Activated gamma-delta T cell treated with anti-CD3 and anti-CD28 coated beads, Interleukin-2, amount 50 U/mL, for 16 hours (primary cell): ENCODE data around the gene DRC7.

Source experiments
- DNase-seq: peaks from one replicate; pipeline ENCODE4 v3.0.0-alpha.2; 2020; ENCODE audit warnings: low read depth

DRC7 gene

GRCh38 chr16:57751539-57752202 lies 57.1 kb downstream of the DRC7 start:
- no peak for DNase-seq

GRCh38 chr16:57752203-57752580 lies 57.6 kb downstream of the DRC7 start:
- no peak for DNase-seq

GRCh38 chr16:57752581-57753447 lies 58.2 kb downstream of the DRC7 start:
- DNase-seq = no peak

GRCh38 chr16:57753448-57754353 lies 59.1 kb downstream of the DRC7 start:
- DNase-seq = no peak

- DNase-seq = no peak
Measured at GRCh38 chr16:57754354-57755060, 59.9 kb downstream of the DRC7 start.

GRCh38 chr16:57755061-57755684 lies 60.6 kb downstream of the DRC7 start:
- DNase-seq = no peak

GRCh38 chr16:57755726-57756423 lies 61.3 kb downstream of the DRC7 start:
- DNase-seq = no peak

GRCh38 chr16:57756424-57757325 lies 62.1 kb downstream of the DRC7 start:
- no peak for DNase-seq

GRCh38 chr16:57757326-57757786 lies 62.8 kb downstream of the DRC7 start:
- peak; percentile 85 for DNase-seq

- no peak for DNase-seq
Measured at GRCh38 chr16:57757883-57758282, 63.3 kb downstream of the DRC7 start.

- DNase-seq = no peak
Measured at GRCh38 chr16:57758331-57759117, 63.9 kb downstream of the DRC7 start.

- no peak for DNase-seq
Measured at GRCh38 chr16:57759131-57759530, 64.5 kb downstream of the DRC7 start.

GRCh38 chr16:57759541-57760356 lies 65.1 kb downstream of the DRC7 start:
- no peak for DNase-seq

- DNase-seq = no peak
Measured at GRCh38 chr16:57760357-57761160, 66.0 kb downstream of the DRC7 start.

GRCh38 chr16:57761301-57761700 lies 66.7 kb downstream of the DRC7 start:
- no peak for DNase-seq

GRCh38 chr16:57761957-57762356 lies 67.4 kb downstream of the DRC7 start:
- DNase-seq = no peak
